Head of caudate nucleus (tissue), 42 donors: ENCODE results near the gene TMEM17.
A peak's percentile ranks its signal among the peaks of the same experiment; 100 is the strongest.
"Not testable (repeated sequence)": the region's sequence is repeated elsewhere in the genome, so short reads cannot be mapped to it uniquely, and the experiment has no call there.

Experiments
- DNase-seq, 42 donors: peaks; one replicate each; pipeline versions ENCODE4 v3.0.0 to v3.0.0-alpha.2; 2020 to 2021; ENCODE audit warnings: mixed read lengths in 7 of 42
- intact Hi-C: fragments of 100-400 bp; cut with DNase I; formaldehyde crosslinking; loops from one replicate; pipeline ENCODE4 v1.15.0; 2022

Gene TMEM17, protein sequence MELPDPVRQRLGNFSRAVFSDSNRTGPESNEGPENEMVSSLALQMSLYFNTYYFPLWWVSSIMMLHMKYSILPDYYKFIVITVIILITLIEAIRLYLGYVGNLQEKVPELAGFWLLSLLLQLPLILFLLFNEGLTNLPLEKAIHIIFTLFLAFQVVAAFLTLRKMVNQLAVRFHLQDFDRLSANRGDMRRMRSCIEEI

GRCh38 chr2:62505750-62506420 lies at the start of gene TMEM17:
TSS of gene TMEM17 (minus strand) at chr2:62506195. CDS start at chr2:62506129, 66 bp downstream.
- intact Hi-C loops = loop anchor here (2.0 kb wide), 1 partner anchor 199 kb away; the partner anchor contains the start of gene EHBP1
- peak; percentile 73 to 96 (median 89) for DNase-seq

DNA sequence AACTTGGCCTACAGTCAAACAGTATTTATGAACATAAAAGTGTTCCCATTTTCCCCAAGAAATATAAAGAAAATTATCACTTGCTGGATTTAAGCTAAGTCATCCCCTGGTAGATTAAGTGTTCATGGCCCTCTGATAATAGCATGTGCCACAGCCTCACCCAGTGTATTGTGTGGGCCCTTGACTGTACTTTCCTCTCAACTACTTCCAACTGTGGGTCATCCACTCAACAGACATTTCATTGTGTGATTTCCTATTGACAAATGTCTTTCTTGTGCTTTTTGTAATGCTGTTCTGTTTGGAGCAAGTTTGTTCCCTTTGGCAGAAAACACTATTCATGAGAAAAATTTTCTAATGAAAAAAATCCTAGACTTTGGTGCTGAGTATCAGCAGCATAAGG lies 48.4 kb upstream of the TMEM17 start:
- intact Hi-C loops = no loop called here
- DNase-seq = no peak

GRCh38 chr2:62550461-62550860 lies 44.5 kb upstream of the TMEM17 start:
- intact Hi-C loops = no loop called here
- DNase-seq = no peak

- DNase-seq = no peak
- intact Hi-C loops = no loop called here
Observed at GRCh38 chr2:62547854-62548253, 41.9 kb upstream of the TMEM17 start.

DNA sequence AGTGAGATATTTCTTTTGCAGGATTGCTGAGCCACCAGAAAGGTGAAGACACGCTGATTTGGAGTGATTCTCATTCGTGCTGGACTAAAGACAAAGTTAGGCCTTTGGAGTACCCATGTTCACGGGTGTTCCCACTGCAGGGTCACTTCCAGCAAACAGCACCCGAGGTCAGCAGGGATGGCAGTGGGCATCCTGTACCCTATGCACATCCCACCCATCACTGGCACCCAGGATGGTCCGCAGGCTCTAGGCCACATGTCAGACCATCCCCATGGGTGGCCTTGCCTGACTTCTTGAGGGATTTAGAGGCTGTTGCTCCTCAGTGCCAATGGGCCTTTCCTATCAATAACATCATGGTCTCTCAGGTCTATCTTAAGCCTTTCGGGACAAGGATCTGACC lies 39.3 kb upstream of the TMEM17 start:
- intact Hi-C loops = no loop called here
- DNase-seq = no peak

DNA sequence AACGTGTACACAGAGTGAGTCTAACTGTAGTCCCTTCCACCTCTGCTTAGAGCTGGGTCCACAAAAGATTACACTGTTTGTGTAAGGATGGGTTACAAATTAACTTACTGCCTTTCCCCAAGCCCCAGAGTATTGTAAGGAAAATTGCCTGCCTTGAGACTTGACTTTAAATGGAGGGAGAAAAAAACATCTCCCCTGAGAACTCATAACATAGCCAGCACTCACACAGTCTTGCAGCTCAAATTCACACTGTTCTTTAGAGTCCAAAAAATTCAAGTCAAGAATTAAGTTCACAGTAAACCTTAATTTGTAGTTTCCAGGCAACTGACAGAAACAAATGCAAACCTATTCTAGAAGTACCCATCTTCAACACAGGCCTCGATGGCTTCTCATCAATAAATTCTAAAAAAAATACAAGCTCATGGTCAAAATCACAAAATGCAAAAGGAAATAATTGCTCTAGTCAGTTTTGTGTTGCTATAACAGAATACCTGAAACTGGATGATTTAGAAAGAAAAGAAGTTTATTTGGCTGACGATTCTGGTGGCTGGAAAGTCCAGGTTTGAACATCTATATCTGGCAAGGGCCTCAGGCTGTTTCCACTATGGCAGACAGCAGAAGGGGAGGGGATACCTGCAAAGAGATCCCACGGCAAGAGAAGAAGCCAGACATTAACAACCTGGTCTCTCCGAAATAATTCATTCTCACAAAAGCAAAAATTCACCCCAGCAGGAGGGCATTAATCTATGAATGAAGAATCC lies 34.6 kb upstream of the TMEM17 start:
- intact Hi-C loops = no loop called here
- DNase-seq = no peak

DNA sequence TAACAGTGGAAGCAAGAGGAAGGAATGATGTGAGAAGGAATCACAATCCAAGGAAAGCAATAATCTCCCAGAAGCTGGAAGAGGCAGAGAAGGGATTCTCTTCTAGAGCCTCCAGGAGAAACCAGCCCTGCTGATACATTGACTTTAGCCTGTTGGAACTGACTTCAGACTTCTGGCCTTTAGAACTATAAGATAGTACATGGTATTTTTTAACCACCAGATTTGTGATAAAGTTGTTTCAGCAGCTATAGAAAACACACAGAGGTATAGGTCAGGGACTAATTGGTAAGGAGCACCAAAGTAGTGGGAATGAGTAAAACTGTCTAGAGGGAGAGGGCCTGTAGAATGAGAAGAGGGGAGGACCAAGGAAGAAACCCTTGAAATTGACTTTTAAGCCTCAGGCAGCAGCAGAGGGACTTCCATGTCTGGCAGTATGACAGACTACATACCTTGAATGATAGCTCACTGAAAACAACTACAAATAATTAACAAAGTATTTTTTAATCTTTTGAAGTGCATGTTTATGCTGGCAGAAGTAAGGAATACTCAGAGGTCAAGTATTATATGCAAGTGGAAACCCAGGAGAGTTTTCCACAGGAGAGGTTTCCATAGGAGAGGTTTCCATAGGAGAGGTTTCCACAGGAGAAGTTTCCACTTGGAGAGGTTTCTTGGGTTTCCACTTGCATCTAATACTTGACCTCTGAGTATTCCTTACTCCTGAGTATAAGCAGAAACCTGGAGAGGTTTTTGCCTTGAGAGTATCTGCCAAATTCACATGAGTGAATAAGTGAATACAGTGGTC lies 33.8 kb upstream of the TMEM17 start:
- intact Hi-C loops = no loop called here
- DNase-seq = no peak

DNA sequence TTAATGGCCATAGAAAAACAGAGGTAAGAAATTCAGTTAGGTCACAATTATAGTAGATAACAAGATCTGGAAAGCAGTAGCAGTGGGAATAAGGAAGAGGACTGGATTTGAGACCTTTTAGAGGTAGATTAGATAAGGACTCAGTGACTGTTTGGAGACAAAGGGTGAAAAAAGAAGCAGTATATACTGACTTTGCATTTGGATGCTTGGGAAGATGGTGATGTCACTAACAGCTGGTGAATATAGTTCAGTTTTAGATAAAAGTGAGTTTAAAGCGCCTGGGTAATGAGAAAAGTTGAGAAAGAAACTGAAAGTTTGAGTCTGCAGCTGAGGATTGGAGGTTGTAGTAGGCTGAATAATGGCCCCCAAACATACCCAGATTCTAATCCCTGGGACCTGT lies 32.8 kb upstream of the TMEM17 start:
- no peak for DNase-seq
- intact Hi-C loops = no loop called here

DNA sequence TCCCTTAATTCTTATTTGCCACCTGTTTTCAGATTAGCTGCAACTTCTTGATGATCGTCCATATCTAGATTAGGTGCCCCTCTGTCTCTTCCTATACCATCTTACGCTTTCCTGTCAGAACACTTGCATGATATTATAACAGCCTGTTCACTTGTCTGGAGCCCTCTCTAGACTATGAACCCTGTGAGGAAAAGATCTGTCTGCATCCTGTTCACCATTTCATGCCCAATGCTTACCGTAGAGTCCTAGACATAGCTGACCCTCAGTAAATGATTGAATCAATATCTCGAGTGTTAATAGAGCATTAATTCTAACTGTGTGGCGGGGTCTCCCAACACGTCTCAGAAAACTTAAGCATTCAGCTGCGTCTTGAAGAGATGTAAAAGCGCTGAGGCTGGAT lies 31.8 kb upstream of the TMEM17 start:
- intact Hi-C loops = no loop called here
- DNase-seq = no peak

DNA sequence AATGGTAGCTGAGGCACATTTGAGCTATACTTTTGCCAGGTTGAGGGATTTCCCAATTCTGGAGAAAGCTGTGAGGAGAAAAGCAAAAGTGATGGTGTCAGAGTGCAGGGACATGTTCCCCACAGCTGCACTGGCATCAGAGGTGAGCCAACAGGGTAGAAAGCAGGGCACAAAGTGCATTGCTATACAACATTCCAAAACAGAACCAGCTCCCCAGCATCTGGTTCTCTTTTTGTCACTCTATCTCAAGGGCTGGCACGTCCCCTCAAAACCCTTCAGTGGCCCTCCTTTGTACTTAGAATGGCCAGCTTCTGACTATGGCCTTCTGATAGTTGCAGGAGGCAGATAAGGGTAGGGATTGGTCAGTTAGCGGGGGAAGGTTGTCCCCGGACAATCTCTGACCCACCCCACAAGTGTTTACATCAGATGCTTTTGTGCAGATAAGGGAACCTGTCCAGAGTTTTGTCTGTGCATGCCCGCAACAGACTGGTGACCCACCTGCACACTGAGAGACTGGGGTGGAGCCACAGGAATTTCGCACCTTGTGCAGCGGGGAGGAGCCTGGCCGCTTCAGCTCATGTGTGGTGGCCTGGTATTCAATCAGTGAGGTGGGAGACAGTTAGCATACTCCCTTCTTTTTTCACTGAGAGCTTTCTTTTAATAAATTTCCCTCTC lies 31.0 kb upstream of the TMEM17 start:
- no peak for DNase-seq
- intact Hi-C loops = no loop called here

DNA sequence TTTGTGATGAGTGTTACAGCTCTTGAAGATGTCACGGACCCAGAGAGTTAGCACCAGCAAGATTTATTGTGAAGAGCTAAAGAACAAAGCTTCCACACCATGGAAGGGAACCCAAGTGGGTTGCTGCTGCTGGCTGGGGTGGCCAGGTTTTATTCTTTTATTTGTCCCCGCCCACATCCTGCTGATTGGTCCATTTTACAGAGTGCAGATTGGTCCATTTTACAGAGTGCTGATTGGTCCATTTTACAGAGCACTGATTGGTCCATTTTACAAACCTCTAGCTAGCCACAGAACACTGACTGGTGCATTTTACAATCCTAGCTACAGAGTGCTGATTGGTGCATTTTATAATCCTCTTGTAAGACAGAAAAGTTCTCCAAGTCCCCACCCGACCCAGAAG lies 29.5 kb upstream of the TMEM17 start:
- intact Hi-C loops, DNase-seq: not testable (repeated sequence)

DNA sequence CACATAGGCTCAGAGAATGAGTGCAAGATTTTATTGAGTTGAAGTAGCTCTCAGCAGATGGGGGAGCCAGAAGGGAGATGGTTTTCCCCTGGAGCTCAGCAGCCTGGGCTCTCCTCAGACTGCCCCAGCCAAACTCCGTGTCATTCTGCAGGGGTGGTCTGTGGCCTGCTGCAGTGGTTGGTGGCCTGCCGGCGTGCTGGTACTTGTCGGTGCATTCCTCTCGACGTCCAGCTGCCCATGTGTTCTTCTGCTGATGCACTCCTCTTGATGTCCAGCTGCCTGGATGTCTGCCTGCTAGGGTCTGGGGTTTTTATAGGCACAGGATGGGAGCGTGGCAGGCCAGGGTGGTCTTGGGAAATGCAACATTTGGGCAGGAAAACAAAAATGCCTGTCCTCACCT lies 25.6 kb upstream of the TMEM17 start:
- no peak for DNase-seq
- intact Hi-C loops = no loop called here

- intact Hi-C loops = no loop called here
- no peak for DNase-seq
Observed at GRCh38 chr2:62529758-62530157, 23.8 kb upstream of the TMEM17 start.

DNA sequence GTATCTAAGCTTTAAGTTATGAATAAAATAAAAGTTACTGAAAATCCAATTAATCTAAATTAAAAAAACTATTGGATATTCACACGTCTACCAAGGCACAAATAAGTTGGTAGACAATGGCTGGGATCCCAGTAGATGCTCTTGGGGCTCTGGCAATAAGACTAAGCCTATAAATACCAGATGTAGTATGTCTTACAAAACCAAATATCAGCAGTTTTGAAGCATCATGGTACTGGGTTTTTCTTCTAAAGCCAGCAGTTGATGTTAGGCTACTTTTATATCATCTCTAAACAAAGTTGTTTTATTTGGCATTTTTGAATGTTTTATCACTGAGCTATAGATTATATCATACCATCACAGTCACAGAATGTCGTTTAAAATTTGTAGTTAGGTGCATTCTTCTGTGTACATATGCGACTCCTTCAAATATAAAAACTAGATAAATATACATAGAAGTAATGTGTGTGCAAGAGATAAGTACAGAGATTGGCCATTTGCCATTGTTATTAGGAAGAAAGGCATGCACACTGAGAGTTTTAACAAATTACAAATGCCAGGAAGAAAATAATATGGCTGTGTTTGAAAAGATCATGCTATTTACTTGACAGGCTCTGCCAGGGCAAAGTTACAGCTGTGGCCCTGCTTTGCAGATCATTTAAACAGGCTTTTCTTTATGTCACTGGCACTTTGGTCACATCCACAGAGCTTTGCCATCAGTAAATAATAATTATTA lies 21.6 kb upstream of the TMEM17 start:
- no peak for DNase-seq
- intact Hi-C loops = no loop called here

DNA sequence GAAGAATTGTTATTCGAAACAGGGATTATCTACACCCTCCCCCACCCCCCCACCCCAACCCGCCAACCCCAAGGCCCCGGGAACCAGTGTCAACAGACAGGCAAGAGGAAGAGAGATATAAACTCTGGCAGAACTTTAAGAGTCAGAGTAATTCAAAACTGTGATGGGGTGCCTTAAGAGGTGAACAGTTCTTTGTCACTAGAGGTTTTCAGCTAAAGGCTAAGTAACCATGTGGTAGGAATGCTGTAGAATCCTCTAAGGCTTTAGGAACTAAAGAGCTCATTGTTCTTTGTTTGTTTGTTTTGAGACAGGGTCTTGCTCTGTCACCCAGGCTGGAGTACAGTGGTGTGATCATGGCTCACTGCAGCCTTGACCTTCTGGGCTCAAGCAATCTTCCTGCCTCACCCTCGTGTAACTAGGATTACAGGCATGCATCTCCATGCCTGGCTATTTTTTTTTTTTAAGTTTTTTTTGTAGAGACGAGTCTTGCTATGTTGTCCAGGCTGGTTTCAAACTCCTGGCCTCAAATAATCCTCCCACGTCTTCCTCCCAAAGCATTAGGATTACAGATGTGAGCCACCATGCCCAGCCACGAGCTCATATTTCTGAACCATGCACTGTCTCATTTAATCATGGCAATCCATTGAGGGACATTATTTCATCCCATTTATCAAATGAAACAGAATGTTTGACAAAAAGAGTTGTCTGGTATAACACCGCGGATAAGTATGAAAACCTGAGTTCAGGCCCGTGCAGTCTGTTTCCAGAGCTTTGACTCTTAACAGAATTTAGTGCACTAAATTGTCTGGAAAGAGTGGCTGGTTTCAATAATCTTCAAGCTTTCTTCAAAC lies 20.8 kb upstream of the TMEM17 start:
- intact Hi-C loops = no loop called here
- DNase-seq = no peak

DNA sequence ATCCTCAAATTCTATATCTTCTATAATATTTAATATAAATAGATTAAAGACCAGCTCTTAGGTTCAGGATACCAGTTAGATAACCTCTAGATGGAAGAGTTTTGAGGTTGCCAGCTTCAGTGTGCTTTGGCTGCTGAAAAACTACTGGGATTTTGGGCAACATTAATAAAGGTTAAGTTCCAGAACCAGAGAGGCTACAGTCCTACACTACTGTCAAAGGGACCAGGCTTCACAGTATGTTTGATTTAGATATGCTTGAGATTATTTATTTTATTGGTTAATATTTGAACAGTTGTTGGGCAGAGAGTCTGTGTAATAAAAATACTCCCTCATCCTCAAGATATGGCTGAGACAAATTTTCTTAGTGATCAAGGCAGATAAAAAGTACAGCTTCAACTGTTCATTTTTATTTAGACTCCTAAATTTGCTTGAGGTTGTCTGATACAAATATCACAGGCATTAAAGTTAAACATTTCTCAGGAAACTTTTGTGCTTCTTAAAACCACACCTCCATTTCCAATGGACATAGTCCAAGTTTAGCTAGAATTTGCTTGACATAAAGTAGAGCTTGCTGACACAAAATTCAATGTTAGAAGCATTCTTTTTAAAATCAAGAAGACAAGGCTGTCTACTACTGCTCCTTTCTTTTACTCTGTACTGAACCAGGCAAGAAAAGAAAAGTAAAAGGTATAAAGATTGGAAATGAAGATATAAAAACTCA lies 19.7 kb upstream of the TMEM17 start:
- DNase-seq = no peak
- intact Hi-C loops = no loop called here
